Ammon's horn (tissue), 1 donor: ENCODE measurements around the gene PLCL2.
A peak's percentile ranks its signal among the peaks of the same experiment; 100 is the strongest.
"Not testable (repeated sequence)": the region's sequence is repeated elsewhere in the genome, so short reads cannot be mapped to it uniquely, and the experiment has no call there.

ENCODE experiments used
- DNase-seq: peaks from one replicate; pipeline ENCODE4 v3.0.0-alpha.2; 2016; ENCODE audit warnings: low spot score

The PLCL2 gene

GRCh38 chr3:16917256-16917935 lies 32.6 kb downstream of the PLCL2 start:
- DNase-seq, result no peak

- DNase-seq, result no peak
Observed at GRCh38 chr3:16917980-16918682, 33.4 kb downstream of the PLCL2 start.

GRCh38 chr3:16918683-16919025 lies 33.9 kb downstream of the PLCL2 start:
- DNase-seq, result no peak

- no peak for DNase-seq
Observed at GRCh38 chr3:16923112-16923511, 38.4 kb downstream of the PLCL2 start.

GRCh38 chr3:16927485-16927884 lies 42.7 kb downstream of the PLCL2 start:
- no peak for DNase-seq

- peak; percentile 53 for DNase-seq
Observed at GRCh38 chr3:16928386-16929132, 43.8 kb downstream of the PLCL2 start.

GRCh38 chr3:16929311-16929710 lies 44.6 kb downstream of the PLCL2 start:
- no peak for DNase-seq

GRCh38 chr3:16932877-16933276 lies 48.1 kb downstream of the PLCL2 start:
- DNase-seq, result no peak

GRCh38 chr3:16935781-16936180 lies 51.0 kb downstream of the PLCL2 start:
- DNase-seq, result no peak

DNA sequence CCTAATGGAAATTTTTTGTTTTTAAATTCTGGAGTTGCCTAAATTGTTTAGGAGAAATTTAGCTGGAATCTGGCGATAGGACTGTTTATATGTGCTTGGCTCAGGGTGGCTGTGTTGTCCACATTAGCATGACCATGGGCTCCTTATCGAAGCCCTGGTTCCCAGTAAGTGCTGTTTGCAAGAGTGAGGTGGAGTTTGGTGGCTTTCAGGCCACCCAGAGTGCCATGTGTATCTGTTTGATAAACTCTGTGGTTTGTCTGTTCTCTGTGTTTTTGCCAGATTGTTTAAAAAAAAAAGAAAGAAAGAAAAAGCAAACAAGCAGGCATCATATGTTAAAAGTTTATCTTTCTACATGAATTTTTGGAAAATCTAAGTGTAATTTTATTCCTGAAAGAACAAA lies 51.5 kb downstream of the PLCL2 start:
- no peak for DNase-seq

DNA sequence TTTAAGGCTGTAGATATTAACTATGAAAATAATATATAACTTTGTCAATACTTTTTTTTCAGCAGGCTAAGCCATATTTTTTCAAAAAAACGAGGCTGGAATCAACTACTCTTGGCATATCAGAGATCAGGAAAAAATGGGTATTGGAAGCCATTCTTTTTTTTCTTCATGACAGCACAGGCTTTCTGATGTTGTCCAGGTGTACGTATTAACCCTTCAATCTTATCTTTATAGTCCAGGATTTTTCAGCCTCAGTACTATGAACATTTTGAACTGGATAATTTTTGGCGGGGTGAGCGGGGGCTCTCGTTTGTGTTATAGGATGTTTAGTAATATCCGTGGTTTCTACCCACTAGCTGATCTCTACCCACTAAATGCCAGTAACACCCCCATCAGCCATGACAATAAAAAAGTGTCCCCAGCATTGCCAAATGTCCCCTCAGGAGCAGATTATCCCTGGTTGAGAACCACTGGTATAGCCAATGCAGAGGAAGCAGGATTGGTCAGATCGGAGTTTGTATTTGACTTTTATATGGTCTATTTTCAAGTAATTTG lies 52.0 kb downstream of the PLCL2 start:
- DNase-seq, result no peak

DNA sequence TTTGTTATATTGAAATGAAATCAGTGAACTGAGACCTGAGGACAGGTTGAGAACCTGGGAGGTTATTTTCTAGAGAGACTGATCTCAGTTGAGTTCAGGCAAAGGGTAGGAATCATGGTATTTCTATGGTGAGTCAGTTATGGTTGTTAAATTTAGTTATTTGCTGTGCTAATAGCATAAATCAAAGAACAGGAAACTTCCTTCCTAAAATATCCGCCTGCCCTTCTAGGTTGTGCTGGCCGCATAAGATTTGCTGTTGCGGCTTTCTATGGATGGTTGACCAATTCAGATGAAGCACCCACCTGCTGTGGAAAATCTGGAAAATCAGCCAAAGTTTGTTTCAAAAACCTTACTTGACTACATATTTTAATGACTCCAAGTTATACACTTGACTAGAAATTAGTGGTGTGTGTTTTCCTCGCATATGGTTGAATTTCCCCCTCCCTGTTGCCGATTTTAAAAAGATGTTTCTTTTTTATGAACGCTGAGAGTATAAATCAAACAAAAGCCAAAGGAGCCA lies 52.6 kb downstream of the PLCL2 start:
- no peak for DNase-seq

GRCh38 chr3:16940769-16941700 lies 56.3 kb downstream of the PLCL2 start:
- DNase-seq, result no peak

- no peak for DNase-seq
Observed at GRCh38 chr3:16942955-16943354, 58.2 kb downstream of the PLCL2 start.

- DNase-seq, result no peak
Observed at GRCh38 chr3:16943857-16944256, 59.1 kb downstream of the PLCL2 start.

DNA sequence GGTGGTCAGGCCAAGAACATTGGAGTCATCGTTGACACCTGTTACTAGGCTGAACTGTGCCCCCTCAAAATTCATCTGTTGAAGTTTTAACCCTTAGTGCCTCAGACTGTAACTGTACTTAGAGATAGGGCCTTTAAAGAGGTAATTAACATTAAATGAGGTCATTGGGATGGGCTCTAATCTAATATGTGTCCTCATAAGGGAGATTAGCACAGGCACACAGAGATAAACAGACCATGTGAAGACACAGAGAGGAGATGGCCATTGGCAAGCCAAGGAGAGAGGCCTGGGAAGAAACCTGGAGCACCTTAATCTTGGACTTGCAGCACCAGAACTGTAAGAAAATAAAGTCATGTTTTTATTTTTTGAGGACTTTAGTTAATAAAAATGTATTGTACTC lies 59.6 kb downstream of the PLCL2 start:
- no peak for DNase-seq

DNA sequence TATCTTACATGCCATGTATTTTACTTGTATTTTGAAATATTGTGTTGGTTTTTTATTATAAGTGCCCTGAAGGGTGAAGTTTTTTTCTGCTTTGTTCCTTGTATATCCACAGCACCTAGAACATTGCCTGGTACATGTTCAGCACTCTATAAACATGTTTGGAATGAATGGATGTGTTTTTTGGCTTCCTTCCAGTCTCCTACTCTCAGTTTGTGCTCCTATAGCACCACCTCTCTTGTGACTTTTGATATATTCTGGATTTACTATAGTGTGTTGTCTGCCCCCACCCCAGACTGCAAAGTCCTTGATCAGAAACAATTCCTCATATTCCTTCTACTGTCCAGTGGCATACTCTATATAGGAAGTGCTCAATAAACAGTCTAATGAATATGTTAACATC lies 60.6 kb downstream of the PLCL2 start:
- DNase-seq, result no peak

- DNase-seq, result no peak
Observed at GRCh38 chr3:16950282-16950681, 65.5 kb downstream of the PLCL2 start.

GRCh38 chr3:16950845-16951244 lies 66.1 kb downstream of the PLCL2 start:
- no peak for DNase-seq

DNA sequence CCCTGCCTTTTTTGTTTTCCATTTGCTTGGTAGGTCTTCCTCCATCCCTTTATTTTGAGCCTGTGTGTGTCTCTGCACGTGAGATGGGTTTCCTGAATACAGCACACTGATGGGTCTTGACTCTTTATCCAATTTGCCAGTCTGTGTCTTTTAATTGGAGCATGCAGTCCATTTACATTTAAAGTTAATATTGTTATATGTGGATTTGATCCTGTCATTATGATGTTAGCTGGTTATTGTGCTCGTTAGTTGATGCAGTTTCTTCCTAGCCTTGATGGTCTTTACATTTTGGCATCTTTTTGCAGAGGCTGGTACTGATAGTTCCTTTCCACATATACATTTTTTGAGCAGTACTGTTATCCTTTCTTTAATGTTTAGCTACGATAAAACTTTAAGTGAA lies 73.1 kb downstream of the PLCL2 start:
- not testable (repeated sequence) for DNase-seq

GRCh38 chr3:16960125-16960524 lies 75.4 kb downstream of the PLCL2 start:
- DNase-seq, result no peak
